ENCODE measurements around the gene HCFC2.

Gene HCFC2

GRCh38 chr12:104137902-104138796 lies 73.8 kb downstream of the HCFC2 start, which contains the start of gene NFYB:
Gene NFYB (minus strand): TSS chr12:104138210. CDS start chr12:104135453, 2,757 bp downstream.
- WGBS = 1% methylated on average over 95 of the region's 111 CpGs
- no peaks in the 10 kb centered on the region for H3K9me3 ChIP-seq (ENCODE audit: insufficient read depth, low read depth, low read length)
- H3K4me1 ChIP-seq (ENCODE audit: insufficient read depth, low read length) = peaks cover 25% of the 10 kb centered on the region
- peak within 1 kb of the TSS; percentile 88 for H3K4me3 ChIP-seq (ENCODE audit: low read length)
- H3K36me3 ChIP-seq (ENCODE audit: insufficient read depth, low read length) = peaks cover 19% of the 10 kb centered on the region
- H3K27ac ChIP-seq (ENCODE audit: low read depth, low read length) = peak within 1 kb of the TSS; percentile 88
- H3K9ac ChIP-seq (ENCODE audit: low read depth, low read length) = peak within 1 kb of the TSS; percentile 95
- H3K27me3 ChIP-seq (ENCODE audit: insufficient read depth, low read length) = peaks cover 5% of the 10 kb centered on the region; the same call in 1 of the 2 replicates

- WGBS = 45% methylated on average over 6 of the region's 7 CpGs
- peaks cover 25% of the 10 kb centered on the region for H3K4me1 ChIP-seq (ENCODE audit: insufficient read depth, low read length)
- peak overlapping the region; percentile 52 for H3K4me3 ChIP-seq (ENCODE audit: low read length)
- H3K27me3 ChIP-seq (ENCODE audit: insufficient read depth, low read length) = peaks cover 5% of the 10 kb centered on the region; the same call in 1 of the 2 replicates
- H3K36me3 ChIP-seq (ENCODE audit: insufficient read depth, low read length) = peaks cover 13% of the 10 kb centered on the region
- no peaks in the 10 kb centered on the region for H3K9me3 ChIP-seq (ENCODE audit: insufficient read depth, low read depth, low read length)
- H3K27ac ChIP-seq (ENCODE audit: low read depth, low read length) = peak overlapping the region; percentile 75; the same call in 1 of the 2 replicates
- peak overlapping the region; percentile 75 for H3K9ac ChIP-seq (ENCODE audit: low read depth, low read length)
Measured at GRCh38 chr12:104138797-104139152, 74.4 kb downstream of the HCFC2 start.

GRCh38 chr12:104142543-104142942 lies 78.2 kb downstream of the HCFC2 start:
- Histone ChIP-seq H3K36me3 (ENCODE audit: insufficient read depth, low read length) (no peaks in the 10 kb centered on the region), H3K9ac (ENCODE audit: low read depth, low read length) (no peak overlapping the region), H3K9me3 (ENCODE audit: insufficient read depth, low read depth, low read length) (no peaks in the 10 kb centered on the region), H3K27ac (ENCODE audit: low read depth, low read length) (no peak overlapping the region), H3K27me3 (ENCODE audit: insufficient read depth, low read length) (peaks cover 5% of the 10 kb centered on the region; the same call in 1 of the 2 replicates), H3K4me1 (ENCODE audit: insufficient read depth, low read length) (peaks cover 5% of the 10 kb centered on the region), H3K4me3 (ENCODE audit: low read length) (no peak overlapping the region)
- 79% methylated on average over 2 of the region's 2 CpGs for WGBS

- Histone ChIP-seq H3K27ac (ENCODE audit: low read depth, low read length) (no peak overlapping the region), H3K27me3 (ENCODE audit: insufficient read depth, low read length) (peaks cover 5% of the 10 kb centered on the region; the same call in 1 of the 2 replicates), H3K9ac (ENCODE audit: low read depth, low read length) (no peak overlapping the region), H3K4me1 (ENCODE audit: insufficient read depth, low read length) (peaks cover 5% of the 10 kb centered on the region), H3K4me3 (ENCODE audit: low read length) (no peak overlapping the region), H3K9me3 (ENCODE audit: insufficient read depth, low read depth, low read length) (no peaks in the 10 kb centered on the region), H3K36me3 (ENCODE audit: insufficient read depth, low read length) (no peaks in the 10 kb centered on the region)
Measured at GRCh38 chr12:104143002-104143401, 78.7 kb downstream of the HCFC2 start.

GRCh38 chr12:104143918-104144317 lies 79.6 kb downstream of the HCFC2 start:
- 100% methylated on average over 1 of the region's 1 CpG for WGBS
- H3K36me3 ChIP-seq (ENCODE audit: insufficient read depth, low read length) = no peaks in the 10 kb centered on the region
- no peak overlapping the region for H3K9ac ChIP-seq (ENCODE audit: low read depth, low read length)
- peaks cover 3% of the 10 kb centered on the region; the same call in 1 of the 2 replicates for H3K27me3 ChIP-seq (ENCODE audit: insufficient read depth, low read length)
- H3K4me1 ChIP-seq (ENCODE audit: insufficient read depth, low read length) = peaks cover 3% of the 10 kb centered on the region
- H3K4me3 ChIP-seq (ENCODE audit: low read length) = no peak overlapping the region
- no peaks in the 10 kb centered on the region for H3K9me3 ChIP-seq (ENCODE audit: insufficient read depth, low read depth, low read length)
- H3K27ac ChIP-seq (ENCODE audit: low read depth, low read length) = no peak overlapping the region

- H3K27me3 ChIP-seq (ENCODE audit: insufficient read depth, low read length) = no peaks in the 10 kb centered on the region
- H3K9ac ChIP-seq (ENCODE audit: low read depth, low read length) = no peak overlapping the region
- H3K4me3 ChIP-seq (ENCODE audit: low read length) = no peak overlapping the region
- H3K9me3 ChIP-seq (ENCODE audit: insufficient read depth, low read depth, low read length) = no peaks in the 10 kb centered on the region
- no peak overlapping the region for H3K27ac ChIP-seq (ENCODE audit: low read depth, low read length)
- no peaks in the 10 kb centered on the region for H3K4me1 ChIP-seq (ENCODE audit: insufficient read depth, low read length)
- no peaks in the 10 kb centered on the region for H3K36me3 ChIP-seq (ENCODE audit: insufficient read depth, low read length)
- 92% methylated on average over 11 of the region's 11 CpGs for WGBS
Measured at GRCh38 chr12:104147346-104147745, 83.0 kb downstream of the HCFC2 start.

- no peaks in the 10 kb centered on the region for H3K4me1 ChIP-seq (ENCODE audit: insufficient read depth, low read length)
- WGBS = 90% methylated on average over 8 of the region's 8 CpGs
- no peaks in the 10 kb centered on the region for H3K27me3 ChIP-seq (ENCODE audit: insufficient read depth, low read length)
Measured at GRCh38 chr12:104150416-104150815, 86.1 kb downstream of the HCFC2 start.

GRCh38 chr12:104152685-104153241 lies 88.4 kb downstream of the HCFC2 start:
- H3K9ac ChIP-seq (ENCODE audit: low read depth, low read length) = no peak overlapping the region
- H3K27me3 ChIP-seq (ENCODE audit: insufficient read depth, low read length) = no peaks in the 10 kb centered on the region
- no peaks in the 10 kb centered on the region for H3K9me3 ChIP-seq (ENCODE audit: insufficient read depth, low read depth, low read length)
- no peak overlapping the region for H3K4me3 ChIP-seq (ENCODE audit: low read length)
- no peak overlapping the region for H3K27ac ChIP-seq (ENCODE audit: low read depth, low read length)
- H3K36me3 ChIP-seq (ENCODE audit: insufficient read depth, low read length) = no peaks in the 10 kb centered on the region
- H3K4me1 ChIP-seq (ENCODE audit: insufficient read depth, low read length) = no peaks in the 10 kb centered on the region

More at GRCh38 chr12:104150416-104150815, 86.1 kb downstream of the HCFC2 start:
- no peaks in the 10 kb centered on the region for H3K9me3 ChIP-seq (ENCODE audit: insufficient read depth, low read depth, low read length)
- no peak overlapping the region for H3K9ac ChIP-seq (ENCODE audit: low read depth, low read length)
- no peak overlapping the region for H3K27ac ChIP-seq (ENCODE audit: low read depth, low read length)
- no peaks in the 10 kb centered on the region for H3K36me3 ChIP-seq (ENCODE audit: insufficient read depth, low read length)
- H3K4me3 ChIP-seq (ENCODE audit: low read length) = no peak overlapping the region

- WGBS = 97% methylated on average over 4 of the region's 4 CpGs
- Histone ChIP-seq H3K9ac (ENCODE audit: low read depth, low read length) (no peak overlapping the region), H3K36me3 (ENCODE audit: insufficient read depth, low read length) (no peaks in the 10 kb centered on the region), H3K4me3 (ENCODE audit: low read length) (no peak overlapping the region), H3K9me3 (ENCODE audit: insufficient read depth, low read depth, low read length) (no peaks in the 10 kb centered on the region), H3K27ac (ENCODE audit: low read depth, low read length) (no peak overlapping the region), H3K4me1 (ENCODE audit: insufficient read depth, low read length) (no peaks in the 10 kb centered on the region), H3K27me3 (ENCODE audit: insufficient read depth, low read length) (no peaks in the 10 kb centered on the region)
Measured at GRCh38 chr12:104154286-104154685, 90.0 kb downstream of the HCFC2 start.

- no peaks in the 10 kb centered on the region for H3K27me3 ChIP-seq (ENCODE audit: insufficient read depth, low read length)
- no peaks in the 10 kb centered on the region for H3K4me1 ChIP-seq (ENCODE audit: insufficient read depth, low read length)
- no peak overlapping the region for H3K27ac ChIP-seq (ENCODE audit: low read depth, low read length)
- 71% methylated on average over 2 of the region's 2 CpGs for WGBS
- no peak overlapping the region for H3K4me3 ChIP-seq (ENCODE audit: low read length)
- H3K9ac ChIP-seq (ENCODE audit: low read depth, low read length) = no peak overlapping the region
- H3K36me3 ChIP-seq (ENCODE audit: insufficient read depth, low read length) = no peaks in the 10 kb centered on the region
- no peaks in the 10 kb centered on the region for H3K9me3 ChIP-seq (ENCODE audit: insufficient read depth, low read depth, low read length)
Measured at GRCh38 chr12:104154806-104155205, 90.5 kb downstream of the HCFC2 start.

All from HUES64 (cell line).